GM18498 (cell line): ENCODE measurements around the gene FMOD.
"Not testable (repeated sequence)": the region's sequence is repeated elsewhere in the genome, so short reads cannot be mapped to it uniquely, and the experiment has no call there.

ENCODE experiments used
- ATAC-seq: cut with Tn5 transposase; IDR thresholded peaks from one replicate; pipeline ENCODE4 v1.9.1; 2021; ENCODE audit warnings: mild to moderate bottlenecking, moderate library complexity; ENCODE audit not compliant: unreplicated experiment

The FMOD gene

DNA sequence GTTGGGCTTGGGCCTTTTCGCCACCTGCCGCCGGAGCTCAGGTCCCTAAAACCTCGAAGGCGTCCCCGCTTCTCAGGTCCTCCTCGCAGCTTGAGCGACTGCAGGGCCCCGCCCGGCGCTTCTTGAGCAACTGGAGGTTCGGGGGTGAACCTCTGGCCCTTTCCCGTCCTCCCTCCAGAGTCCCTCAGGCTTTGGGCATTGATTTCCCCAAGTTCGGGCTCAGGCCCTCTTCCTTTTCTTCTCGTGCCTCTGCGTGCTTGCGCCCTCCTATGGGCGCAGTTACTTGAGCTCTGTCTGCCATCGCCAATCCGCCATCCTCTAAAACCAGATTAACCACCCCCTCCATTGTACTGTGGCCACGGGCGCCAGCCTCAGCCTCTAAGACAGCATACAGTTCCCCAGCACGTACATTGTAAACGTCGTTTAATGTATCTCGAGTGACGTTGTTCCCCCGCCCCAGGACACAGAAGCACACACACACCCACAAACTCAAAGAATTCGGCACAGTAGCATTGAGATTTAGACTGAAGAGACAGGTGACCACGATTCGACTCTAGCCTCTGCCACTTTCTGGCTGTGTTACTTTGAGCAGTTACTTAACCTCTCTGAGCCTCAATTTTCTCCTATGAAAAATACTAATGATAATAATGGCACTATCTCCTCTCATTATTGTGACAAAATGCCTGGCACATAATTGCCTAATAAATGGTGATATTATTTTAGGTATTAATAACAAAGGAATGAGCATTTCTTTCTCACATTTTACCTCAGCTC is 23.1 kb downstream of the FMOD start:
- ATAC-seq = peak; percentile 28

DNA sequence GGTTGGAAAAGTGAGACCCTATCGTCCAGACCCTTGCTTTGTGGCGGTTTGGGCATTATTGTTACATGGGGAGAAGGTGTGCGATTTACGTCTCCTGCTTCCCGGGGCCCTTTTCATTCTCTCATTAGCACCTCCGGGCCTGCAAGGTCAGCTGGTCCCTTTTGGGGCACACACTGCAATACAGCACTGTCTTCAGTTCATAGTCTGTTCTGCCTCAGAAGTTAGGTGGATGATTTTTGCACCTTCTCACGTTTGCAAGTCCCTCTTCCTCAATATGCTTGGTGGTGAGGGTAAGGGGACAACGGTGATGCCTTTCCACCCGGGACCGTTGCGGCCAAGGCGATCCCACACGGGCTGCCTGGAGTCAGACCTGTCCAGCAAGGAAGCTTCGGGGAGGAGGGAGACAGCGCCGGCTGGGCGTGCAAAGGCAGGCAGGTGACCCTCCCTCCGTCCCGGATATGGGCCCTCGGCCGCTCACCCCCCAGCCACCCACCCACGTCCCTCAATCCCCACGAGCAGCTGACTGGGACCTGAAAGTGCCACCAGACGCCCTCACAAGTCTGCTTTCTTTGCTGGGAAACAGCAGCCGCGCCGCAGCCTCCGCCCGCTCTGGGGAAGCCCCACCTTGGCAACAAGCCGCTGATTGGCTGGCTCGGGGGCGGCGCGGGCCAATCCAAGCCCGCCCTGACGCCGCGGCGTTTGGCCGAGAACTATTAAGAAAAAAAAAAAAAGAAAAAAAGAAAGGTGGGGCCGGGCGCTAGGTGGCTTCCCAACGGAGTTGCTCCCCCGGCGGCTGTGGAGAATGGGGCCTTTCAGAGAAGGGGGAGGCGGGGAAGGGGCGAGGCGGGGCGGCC is 23.9 kb downstream of the FMOD start:
- ATAC-seq = peak; percentile 70

DNA sequence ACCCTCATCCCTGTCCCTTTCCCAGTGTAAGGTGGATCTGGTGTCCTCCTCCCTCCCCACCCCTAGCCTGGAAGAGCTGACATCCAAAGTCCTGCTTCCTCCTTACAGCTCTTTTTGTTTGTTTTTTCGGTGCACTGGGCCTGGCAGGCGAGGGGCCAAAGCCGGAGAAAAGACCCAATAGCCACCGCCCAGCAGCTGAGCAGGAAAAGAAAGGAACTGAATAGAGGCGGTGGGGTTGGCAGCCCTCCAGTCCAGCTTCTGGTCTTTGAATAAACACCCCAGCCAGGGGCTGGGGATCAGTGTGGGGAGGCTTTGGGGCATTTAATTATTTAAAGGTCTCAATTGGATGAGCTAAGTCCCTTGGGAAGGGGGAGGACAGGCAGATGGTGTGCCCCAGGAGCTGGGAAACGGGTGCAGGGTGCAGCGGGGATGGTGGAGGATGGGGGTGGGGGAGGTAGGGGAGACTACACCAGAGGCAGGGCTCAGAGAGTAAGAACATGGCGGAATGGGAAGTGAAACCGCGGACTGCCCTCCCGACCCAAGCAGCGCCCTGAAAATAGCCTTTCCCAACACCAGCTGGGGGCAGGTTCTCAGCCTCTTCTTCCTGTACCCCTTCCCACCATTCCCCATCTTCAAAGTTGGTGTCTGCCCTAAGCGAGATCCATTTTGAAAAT is 25.4 kb downstream of the FMOD start:
- ATAC-seq = no peak

DNA sequence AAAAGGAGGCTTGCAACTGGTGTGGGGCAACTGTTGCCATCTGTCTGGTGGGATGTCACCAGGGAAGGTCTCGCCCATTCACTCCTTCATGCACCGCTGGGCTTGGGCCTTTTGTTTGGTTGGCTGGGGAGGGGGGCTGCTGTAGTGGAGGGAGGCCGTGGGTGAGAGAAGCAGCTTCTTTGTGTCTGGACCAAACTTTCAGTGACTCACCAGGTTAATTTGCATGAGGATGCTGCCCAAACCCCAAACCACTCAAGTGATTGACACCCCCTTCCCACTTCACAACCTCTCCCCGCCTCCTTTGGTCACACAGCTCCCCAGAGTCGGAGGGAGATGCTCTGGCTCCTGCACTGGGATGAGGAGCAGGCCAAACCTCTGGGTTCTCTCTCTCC is 25.9 kb downstream of the FMOD start:
- ATAC-seq = peak; percentile 42

DNA sequence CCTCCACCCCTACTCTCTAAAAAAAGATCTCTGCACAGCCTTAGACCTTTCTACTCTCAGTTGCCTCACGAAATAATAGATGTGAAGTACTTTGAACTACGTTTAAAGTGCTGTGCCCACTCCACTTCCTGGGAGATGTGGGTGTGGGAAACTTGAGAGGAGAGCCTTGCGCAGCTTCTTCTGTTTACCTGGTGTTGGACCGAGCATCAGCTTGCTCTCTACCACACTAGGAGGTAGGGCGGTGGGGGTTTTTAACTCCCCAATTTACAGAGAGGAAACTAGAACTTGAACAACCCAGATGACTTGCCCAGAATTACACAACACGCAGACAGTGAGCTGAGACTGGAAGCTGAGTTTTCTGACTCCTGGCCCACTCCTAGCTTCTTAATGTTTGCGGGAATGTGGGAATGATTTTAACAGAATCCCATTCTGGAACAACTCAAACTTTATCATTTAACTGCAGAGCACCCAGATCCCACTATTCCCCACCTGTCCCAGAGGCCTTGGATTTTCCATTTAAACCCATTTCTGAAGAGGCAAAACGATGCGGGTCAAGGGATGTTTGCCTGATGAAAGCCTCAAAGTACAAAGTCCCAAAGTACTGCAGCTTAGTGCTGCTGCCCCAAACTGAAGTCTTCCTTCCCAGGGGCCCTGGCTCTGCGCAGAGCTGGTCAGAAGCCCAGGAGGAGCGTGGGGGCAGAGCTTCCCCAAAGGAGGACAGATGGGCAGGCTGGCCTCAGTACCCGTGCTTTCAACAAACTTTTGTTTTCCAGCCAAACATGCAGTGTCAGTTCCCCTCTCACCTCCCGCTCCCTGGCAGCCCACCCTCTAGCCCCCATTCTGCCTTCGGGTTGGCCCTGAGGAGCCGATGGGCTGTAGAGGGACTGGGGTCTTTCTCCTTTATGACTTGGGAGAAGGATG is 26.6 kb downstream of the FMOD start:
- ATAC-seq = no peak

DNA sequence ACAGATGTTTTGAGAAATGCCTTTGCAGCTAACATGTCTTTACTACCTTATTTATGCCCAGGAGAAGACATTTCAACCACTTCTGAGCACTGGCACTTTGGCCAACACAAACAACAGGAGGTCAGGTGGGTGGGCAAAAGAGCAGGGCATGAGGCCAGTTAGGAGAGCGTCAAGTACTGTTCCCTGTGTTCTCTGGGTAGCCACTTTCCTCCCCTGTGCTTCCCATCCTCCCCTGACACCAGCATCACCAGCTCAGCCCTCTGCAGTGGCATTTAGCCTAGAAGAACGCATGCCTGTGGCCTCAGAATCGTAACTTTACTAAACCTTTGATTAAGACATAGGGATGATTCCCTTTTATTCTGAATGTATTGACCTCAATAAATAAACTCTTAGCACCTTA is 27.3 kb downstream of the FMOD start:
- no peak for ATAC-seq

DNA sequence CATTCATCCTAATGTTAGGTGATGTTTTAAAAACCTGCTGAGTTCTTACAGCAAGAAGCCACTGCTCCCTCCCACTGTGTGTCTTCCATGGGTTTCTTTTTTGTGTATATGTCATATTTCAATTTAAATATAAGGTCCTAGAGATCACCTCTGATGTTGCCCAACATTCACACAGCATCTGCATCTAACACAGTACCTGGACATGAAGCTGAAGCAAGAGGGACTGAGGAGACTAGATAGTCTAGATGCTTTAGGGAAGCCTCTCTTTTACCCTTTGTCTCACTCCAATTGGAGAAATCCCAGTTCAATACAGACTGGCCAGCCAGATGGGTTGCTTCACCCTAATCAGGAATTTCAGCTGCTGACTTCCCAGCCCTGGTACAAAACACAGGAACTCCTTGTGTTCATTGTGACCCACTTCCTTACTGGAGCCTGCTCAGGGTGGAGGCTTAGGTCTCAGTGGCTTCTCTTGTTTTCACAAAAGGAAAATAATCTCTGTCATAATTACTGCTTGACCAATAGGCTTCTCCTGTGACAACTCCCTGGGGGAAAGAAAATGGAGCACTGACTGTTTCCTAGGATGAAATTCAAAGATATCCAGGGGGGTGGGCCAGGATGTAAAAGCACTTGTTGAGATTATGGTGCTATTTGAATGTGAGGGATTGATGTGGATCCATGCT is 28.3 kb downstream of the FMOD start:
- no peak for ATAC-seq

DNA sequence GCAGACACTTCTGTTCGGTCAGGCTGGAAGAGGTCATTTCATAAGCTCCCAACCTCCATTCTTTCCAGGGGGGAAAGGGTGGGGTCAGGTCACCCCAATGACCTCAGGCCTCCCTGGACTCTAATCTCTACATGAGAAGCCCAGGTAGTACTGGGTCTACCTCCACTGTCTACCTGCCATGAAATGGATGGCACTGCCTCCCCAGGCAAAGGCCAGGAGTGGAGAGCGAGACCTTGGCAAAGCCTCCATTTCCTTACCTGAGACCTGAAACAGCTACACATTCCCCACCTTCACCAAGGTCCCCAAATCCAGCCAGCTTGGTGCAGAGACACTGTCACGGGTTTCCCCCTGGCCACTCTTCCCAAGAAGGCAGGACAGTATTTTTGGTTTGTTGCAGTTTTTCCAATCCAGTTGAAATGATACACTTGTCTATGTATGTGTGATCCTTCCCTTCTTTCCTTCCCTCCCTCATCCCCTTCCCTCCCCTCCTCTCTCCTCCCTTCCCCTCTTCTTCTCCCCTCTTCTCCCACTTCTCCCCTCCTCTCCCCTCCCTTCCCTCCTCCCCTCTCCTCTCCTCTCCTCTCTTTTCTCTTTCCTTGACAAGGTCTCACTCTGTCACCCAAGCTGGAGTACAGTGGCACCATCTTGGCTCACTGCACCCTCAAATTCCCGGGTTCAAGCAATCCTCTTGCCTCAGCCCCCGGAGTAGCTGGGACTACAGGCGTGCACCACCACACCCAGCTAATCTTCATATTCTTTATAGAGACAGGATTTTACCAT is 29.5 kb downstream of the FMOD start:
- ATAC-seq = no peak

DNA sequence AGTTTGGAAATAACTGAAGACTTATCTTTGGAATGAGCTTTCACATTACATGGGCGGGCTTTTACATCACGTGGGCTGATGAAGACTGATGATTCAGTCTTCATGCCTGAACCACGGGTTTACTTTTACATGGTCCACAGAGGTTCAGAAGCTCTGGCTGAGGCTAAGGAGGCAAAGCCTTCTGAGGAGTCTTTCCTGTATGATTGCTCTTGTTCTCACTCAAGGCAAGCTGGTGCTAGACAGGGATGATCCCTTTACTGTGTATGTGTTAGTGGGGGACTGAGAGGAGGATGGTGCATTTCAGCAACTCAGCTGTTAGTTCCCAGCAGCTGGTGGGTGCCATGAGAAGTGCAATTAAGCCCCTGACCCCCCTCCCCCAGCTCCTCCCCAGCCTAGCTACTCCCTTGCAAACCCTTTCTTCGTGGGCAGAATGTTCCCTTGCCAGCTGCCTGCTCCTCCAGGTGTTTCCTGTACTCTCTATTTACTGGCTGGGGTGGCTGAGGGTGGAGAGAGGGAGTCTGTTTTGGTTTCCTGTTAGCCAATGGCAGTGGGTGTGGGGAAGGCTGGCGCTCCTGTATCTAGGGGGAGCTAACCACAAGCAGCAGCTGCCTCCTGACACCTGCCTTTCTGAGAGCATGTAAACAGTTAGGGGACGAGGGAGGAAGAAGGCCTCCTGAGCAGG is 30.2 kb downstream of the FMOD start:
- ATAC-seq = peak; percentile 66

DNA sequence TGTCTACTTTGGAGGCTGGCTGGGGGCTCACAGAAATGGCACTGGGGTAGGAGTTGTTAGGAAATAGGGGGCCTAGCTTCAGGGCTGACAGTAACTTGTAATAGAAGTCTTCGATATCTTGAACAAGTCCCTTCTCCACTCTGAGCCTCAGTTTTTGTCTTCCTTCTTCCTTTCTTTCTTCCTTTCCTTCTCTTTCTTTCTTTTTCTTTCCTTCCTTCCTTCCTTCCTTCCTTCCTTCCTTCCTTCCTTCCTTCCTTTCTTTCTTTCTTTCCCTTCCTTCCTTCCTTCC is 32.7 kb downstream of the FMOD start:
- ATAC-seq = no peak

DNA sequence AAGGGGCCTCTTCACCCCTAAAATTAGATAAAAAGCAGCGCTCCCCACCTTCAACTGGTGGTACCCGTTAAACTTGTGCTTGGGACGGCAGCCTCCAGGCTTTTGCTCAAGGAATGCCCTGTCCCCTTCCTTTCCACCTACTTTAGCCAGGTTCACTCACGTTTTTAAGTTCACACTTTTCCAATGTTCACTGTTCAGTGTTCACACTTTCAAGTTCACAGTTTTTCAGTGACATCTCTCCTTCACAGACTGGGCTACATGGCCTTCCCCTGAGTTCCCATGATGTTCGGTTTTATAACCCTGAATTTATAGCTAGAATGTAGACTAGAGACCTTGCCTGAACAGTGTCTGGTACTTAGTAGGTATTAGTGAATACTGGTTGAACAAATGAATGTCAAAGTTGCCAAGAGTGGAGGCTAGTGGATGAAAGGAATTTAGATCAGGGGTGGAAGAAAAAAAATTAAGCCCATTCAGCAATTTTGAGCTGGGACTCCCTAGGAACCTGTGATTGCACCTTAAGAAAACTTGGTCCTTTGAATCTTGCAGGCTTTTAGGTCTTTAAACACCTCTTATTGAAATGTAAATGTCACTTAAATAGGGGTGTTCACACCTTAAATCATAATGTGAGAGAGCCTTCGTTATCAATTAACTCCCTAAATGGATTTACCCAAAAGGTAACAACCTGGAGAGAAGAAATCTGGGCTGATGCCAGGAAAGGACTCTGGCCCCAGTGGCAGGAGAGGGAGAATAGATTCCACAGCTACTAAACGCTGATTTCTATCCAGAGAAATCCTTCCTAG is 33.3 kb downstream of the FMOD start:
- no peak for ATAC-seq

DNA sequence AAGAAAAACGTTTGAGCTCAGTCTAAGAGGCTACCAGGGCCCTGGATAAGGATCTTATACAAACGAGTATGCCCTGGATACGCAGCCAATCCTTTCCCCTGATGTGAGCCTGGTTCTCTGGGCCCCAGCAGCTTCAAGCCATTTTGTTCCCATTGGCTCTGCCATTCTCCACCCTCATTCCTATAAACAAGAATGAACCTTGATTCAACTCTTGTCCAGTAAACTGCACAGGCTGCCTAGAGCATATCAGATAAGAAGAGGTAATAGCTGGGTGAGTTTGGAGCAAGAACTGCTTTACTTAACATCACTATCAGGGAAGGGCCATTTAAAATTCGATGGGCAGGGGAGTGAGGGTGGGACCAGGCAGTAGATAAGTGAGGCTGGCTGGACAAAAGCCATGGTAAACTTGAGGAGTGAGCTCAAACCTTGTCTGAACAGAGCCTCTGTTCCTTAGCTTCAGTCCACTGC is 34.3 kb downstream of the FMOD start:
- no peak for ATAC-seq

DNA sequence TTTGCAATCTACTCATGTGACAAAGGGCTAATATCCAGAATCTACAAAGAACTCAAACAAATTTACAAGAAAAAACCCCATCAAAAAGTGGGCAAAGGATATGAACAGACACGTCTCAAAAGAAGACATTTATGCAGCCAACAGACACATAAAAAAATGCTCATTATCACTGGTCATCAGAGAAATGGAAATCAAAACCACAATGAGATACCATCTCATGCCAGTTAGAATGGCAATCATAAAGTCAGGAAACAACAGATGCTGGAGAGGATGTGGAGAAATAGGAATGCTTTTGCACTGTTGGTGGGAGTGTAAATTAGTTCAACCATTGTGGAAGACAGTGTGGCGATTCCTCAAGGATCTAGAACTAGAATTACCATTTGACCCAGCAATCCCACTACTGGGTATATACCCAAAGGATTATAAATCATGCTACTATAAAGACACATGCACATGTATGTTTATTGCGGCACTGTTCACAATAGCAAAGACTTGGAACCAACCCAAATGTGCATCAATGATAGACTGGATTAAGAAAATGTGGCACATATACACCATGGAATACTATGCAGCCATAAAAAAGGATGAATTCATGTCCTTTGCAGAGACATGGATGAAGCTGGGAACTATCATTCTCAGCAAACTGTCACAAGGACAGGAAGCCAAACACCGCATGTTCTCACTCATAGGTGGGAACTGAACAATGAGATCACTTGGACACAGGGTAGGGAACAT is 36.7 kb downstream of the FMOD start:
- ATAC-seq = not testable (repeated sequence)

DNA sequence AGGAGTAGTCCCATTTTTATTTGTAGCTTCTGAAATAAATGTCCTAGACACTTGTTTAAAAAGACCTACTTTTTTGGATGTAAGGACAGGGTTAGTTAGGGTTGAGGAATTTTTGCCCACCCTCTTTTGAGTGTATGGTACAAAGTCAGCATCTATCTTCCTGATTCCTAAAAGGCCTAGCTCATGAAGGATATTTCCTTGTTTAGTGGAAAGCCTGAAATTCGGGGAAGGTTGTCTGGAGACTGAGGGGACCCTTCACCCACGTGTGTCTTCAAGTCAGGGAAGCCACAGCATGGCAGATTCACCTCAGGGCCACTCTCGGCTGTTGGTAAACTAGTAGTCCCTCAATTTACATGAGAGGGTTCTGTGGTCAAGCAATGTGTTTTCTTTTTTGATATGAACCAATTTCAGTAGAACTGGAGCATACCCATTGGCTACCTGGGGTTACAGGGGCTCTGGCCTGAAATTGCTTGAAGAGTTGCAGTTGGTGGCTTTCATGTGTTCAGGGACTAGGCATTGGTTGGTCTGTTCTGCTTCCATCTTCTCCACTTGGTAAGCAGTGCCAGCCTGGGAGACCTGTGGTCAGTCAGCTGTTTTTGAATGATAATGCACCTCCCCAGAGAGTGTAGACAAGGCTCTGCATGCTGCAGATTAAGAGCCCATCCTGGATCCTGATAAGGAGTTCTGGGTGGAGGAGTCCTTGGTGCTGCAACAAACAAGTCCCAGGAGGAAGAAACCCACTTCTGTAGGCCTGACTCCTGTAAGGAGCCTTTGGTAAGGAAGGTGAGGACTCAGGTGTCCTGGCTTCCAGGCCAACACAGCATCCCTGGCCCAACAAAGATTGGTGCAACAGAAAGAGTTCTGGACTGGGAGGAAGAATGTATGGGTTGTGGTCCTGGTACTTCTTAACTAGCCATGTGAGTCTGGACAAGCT is 39.3 kb downstream of the FMOD start:
- ATAC-seq = no peak

DNA sequence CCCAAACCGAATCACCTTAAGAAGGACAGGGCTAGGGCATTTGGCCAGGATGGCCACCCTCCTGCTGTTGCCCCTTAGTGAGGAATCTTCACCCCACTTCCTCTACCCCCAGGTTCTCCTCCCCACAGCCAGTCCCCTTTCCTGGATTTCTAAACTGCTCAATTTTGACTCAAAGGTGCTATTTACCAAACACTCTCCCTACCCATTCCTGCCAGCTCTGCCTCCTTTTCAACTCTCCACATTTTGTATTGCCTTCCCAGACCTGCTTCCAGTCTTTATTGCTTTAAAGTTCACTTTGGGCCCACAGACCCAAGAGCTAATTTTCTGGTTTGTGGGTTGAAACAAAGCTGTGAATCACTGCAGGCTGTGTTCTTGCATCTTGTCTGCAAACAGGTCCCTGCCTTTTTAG is 42.0 kb downstream of the FMOD start:
- ATAC-seq = no peak

DNA sequence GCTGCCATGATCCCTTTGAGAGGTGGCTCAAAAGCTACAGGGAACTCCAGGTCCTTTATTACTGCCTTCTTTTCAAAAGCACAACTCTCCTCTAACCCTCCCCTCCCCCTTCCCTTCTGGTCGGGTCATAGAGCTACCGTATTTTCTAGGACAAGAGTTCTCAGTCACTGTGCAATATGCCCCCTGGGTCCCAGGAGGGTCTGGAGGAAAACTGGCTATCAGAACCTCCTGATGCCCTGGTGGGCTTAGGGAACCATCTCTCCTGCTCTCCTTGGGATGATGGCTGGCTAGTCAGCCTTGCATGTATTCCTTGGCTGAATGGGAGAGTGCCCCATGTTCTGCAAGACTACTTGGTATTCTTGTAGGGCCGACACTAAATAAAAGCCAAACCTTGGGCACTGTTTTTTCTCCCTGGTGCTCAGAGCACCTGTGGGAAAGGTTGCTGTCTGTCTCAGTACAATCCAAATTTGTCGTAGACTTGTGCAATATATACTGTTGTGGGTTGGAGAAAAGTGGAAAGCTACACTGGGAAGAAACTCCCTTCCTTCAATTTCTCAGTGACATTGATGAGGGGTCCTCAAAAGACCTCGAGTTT is 42.5 kb downstream of the FMOD start:
- no peak for ATAC-seq
